Brain pericyte (primary cell): ENCODE results near the gene UBE2A.

Experiments
- DNase-seq: peaks from one replicate; pipeline ENCODE4 v3.0.0-alpha.2; 2012; ENCODE audit warnings: low read depth, low spot score

The UBE2A gene

GRCh38 chrX:119574394-119575266 is at the start of gene UBE2A:
TSS of gene UBE2A (plus strand) at chrX:119574563. CDS start at chrX:119574712, 149 bp downstream.
- DNase-seq: peak; percentile 70

- no peak for DNase-seq
These were observed 44.8 kb upstream of the UBE2A start for GRCh38 chrX:119529345-119530276.

GRCh38 chrX:119537487-119537886 is 36.9 kb upstream of the UBE2A start:
- DNase-seq: no peak

- no peak for DNase-seq
These were observed 34.5 kb upstream of the UBE2A start for GRCh38 chrX:119539872-119540271.

GRCh38 chrX:119541188-119541587 is 33.2 kb upstream of the UBE2A start:
- DNase-seq: no peak

GRCh38 chrX:119549327-119550016 is 24.9 kb upstream of the UBE2A start:
- no peak for DNase-seq

GRCh38 chrX:119552508-119552907 is 21.9 kb upstream of the UBE2A start:
- no peak for DNase-seq

GRCh38 chrX:119565107-119565663 is 9.2 kb upstream of the UBE2A start, which contains the start of gene STEEP1:
TSS of gene STEEP1 (minus strand) at chrX:119565409. CDS start at chrX:119565355, 54 bp downstream.
- DNase-seq: peak; percentile 73

- DNase-seq: no peak
These were observed 4.0 kb upstream of the UBE2A start for GRCh38 chrX:119570351-119570835.

- no peak for DNase-seq
These were observed 1.1 kb upstream of the UBE2A start for GRCh38 chrX:119573222-119573621.

GRCh38 chrX:119573840-119574393 is 446 bp upstream of the UBE2A start:
- DNase-seq: no peak

GRCh38 chrX:119579414-119579813 is 5.1 kb downstream of the UBE2A start:
- no peak for DNase-seq

- no peak for DNase-seq
These were observed 9.2 kb downstream of the UBE2A start for GRCh38 chrX:119583431-119584059.

GRCh38 chrX:119589810-119590209 is 15.4 kb downstream of the UBE2A start:
- DNase-seq: no peak

- no peak for DNase-seq
These were observed 28.4 kb downstream of the UBE2A start for GRCh38 chrX:119602701-119603255.

- DNase-seq: no peak
These were observed 30.6 kb downstream of the UBE2A start for GRCh38 chrX:119604766-119605463.

- DNase-seq: no peak
These were observed 31.3 kb downstream of the UBE2A start for GRCh38 chrX:119605464-119606279.

GRCh38 chrX:119606280-119607017 is 32.1 kb downstream of the UBE2A start, which contains the start of gene NKRF:
TSS of gene NKRF (minus strand) at chrX:119606424.
- peak; percentile 79 for DNase-seq
